Measurements from ENCODE around the gene NUP160.

GRCh38 chr11:47788181-47788580, 60.0 kb downstream of the NUP160 start:
- TF ChIP-seq CTCF (IDR thresholded peaks at IDR 0.05) (no peak), POLR2AphosphoS5 (IDR thresholded peaks at IDR 0.05; ENCODE audit: insufficient read depth in 1 of 2, low read depth in 1 of 2) (no peak), POLR2A (IDR thresholded peaks at IDR 0.05) (no peak)

Measured in vagina (tissue), 2 donors.